ENCODE data around the gene NPC1L1.
A peak's percentile ranks its signal among the peaks of the same experiment; 100 is the strongest.
"Not testable (repeated sequence)": the region's sequence is repeated elsewhere in the genome, so short reads cannot be mapped to it uniquely, and the experiment has no call there.

The NPC1L1 gene

DNA sequence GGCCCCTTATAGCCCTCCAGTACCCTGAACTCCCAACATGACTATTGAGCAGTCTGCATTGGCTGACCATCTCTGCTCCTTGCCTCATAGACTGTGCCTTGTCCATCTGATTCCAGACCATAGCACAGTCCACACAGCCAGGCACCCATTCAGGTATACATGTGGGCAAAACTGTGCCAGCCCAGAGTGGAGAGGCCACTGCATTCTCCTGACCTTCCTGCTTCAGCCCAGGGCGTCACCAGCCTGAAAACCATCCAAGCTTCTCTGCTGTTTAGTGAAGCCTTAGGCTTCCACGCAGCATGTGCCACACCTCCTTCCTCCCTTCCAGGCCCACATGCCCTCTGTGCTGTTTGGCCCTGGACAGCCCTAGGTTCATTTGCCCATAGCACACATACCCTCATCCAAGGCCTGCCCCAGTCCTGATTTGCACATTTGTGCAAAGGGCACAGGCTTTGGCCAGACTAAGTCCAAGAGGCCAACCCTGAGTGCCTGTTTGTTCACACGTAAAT, 22.1 kb upstream of the NPC1L1 start:
- Histone ChIP-seq H3K4me3 (ENCODE audit: low read length) (no peak overlapping the region), H3K9ac (ENCODE audit: low read length) (no peak overlapping the region), H3K27me3 (replicated peaks; ENCODE audit: control insufficient read depth, insufficient read depth, low read length) (no peaks in the 10 kb centered on the region), H3K36me3 (ENCODE audit: control insufficient read depth, insufficient read depth, low read length, severe bottlenecking) (peaks cover 39% of the 10 kb centered on the region), H3K9me3 (ENCODE audit: control insufficient read depth, low read length) (no peaks in the 10 kb centered on the region), H3K4me1 (ENCODE audit: control insufficient read depth, insufficient read depth, low read length) (peaks cover 15% of the 10 kb centered on the region)
- DNase-seq (ENCODE audit: low read depth), result no peak

DNA sequence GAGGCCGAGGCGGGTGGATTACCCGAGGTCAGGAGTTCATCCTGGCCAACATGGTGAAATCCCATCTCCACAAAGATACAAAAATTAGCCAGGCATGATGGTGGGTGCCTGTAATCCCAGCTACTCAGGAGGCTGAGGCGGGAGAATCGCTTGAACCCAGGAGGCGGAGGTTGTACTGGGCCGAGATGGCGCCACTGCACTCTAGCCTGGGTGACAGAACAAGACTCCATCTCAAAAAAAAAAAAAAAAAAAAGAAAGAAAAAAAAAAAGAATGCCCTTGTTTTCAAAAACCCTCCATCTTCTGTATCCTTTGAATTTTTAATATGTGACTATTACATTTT, 21.5 kb upstream of the NPC1L1 start:
- H3K9me3 ChIP-seq (ENCODE audit: control insufficient read depth, low read length); H3K27me3 ChIP-seq (replicated peaks; ENCODE audit: control insufficient read depth, insufficient read depth, low read length); H3K4me3 ChIP-seq (ENCODE audit: low read length); H3K9ac ChIP-seq (ENCODE audit: low read length); DNase-seq (ENCODE audit: low read depth): not testable (repeated sequence)
- Histone ChIP-seq H3K36me3 (ENCODE audit: control insufficient read depth, insufficient read depth, low read length, severe bottlenecking) (peaks cover 33% of the 10 kb centered on the region), H3K4me1 (ENCODE audit: control insufficient read depth, insufficient read depth, low read length) (peaks cover 15% of the 10 kb centered on the region)

DNA sequence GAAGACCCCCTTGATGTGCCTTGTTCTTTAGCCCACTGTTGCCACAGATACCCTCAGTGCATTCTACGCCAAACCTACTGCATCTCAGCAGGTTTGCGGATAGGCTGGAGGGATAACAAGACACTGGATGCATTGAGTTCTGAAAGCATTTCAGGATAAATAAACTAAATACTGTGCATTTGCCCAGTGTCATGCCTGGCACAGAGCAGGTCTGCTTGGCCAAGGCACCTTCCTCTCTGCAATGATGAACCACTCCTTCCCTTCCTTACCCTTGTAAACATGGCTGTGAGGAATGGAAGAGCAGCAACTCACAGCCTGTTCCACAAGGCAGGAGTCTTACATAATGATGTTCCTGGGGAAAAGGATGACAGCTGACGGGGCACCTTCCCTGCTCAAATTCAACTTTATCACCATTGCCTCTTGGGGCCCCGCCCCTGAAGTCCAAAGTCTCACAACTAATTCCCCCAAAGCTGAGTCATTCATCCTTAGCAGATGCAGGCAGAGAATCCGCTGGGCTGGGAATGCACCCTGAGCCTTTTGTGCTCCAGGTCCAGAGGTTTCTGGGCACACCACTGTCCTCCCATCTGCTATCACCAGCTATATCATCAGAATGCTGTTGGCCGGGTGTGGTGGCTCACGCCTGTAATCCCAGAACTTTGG, 21.0 kb upstream of the NPC1L1 start:
- no peaks in the 10 kb centered on the region for H3K27me3 ChIP-seq (replicated peaks; ENCODE audit: control insufficient read depth, insufficient read depth, low read length)
- H3K9ac ChIP-seq (ENCODE audit: low read length), result no peak overlapping the region
- peaks cover 28% of the 10 kb centered on the region for H3K36me3 ChIP-seq (ENCODE audit: control insufficient read depth, insufficient read depth, low read length, severe bottlenecking)
- H3K4me3 ChIP-seq (ENCODE audit: low read length), result no peak overlapping the region
- H3K9me3 ChIP-seq (ENCODE audit: control insufficient read depth, low read length), result no peaks in the 10 kb centered on the region
- peak; percentile 60 for DNase-seq (ENCODE audit: low read depth)
- peaks cover 15% of the 10 kb centered on the region for H3K4me1 ChIP-seq (ENCODE audit: control insufficient read depth, insufficient read depth, low read length)

DNA sequence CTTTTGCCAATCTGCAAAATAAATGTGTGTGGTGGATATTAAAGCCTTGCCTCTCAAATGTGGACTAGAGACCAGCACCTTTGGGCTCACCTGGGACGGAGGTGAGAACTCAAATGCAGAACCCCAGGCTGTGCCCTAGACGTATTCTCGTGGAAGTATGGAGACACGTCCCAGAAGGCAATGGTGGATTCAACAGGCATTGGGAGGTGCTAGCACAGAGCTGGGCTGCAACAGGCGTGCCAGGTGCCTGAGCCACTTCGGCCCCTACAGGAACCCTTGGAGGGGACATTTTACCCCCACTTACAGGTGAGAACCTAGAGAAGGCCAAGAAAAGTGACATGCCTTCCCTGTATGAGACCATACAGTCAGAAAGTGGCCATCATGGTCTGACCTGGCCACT, 20.4 kb upstream of the NPC1L1 start:
- peaks cover 15% of the 10 kb centered on the region for H3K4me1 ChIP-seq (ENCODE audit: control insufficient read depth, insufficient read depth, low read length)
- H3K36me3 ChIP-seq (ENCODE audit: control insufficient read depth, insufficient read depth, low read length, severe bottlenecking), result peaks cover 22% of the 10 kb centered on the region
- no peaks in the 10 kb centered on the region for H3K27me3 ChIP-seq (replicated peaks; ENCODE audit: control insufficient read depth, insufficient read depth, low read length)
- no peak overlapping the region for H3K4me3 ChIP-seq (ENCODE audit: low read length)
- DNase-seq (ENCODE audit: low read depth), result no peak
- H3K9ac ChIP-seq (ENCODE audit: low read length), result no peak overlapping the region
- H3K9me3 ChIP-seq (ENCODE audit: control insufficient read depth, low read length), result no peaks in the 10 kb centered on the region

DNA sequence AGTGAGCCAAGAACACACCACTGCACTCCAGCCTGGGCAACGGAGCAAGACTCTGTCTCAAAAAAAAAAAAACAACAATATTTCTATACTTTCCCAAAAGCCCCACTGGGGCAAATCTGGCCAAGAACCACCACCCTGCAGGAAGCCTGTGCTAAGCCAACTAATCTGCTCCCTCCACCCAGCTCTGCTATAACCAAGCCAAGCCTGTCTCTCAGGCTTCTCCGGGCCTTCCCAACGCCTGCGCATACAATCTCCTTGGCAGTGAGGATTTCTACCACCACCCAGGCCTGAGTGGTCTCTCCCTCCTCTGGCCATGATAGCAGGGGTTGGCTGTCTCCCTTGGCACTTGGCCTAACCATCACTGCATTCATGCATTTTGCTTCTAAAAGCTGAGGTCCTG, 18.4 kb upstream of the NPC1L1 start:
- Histone ChIP-seq H3K27me3 (replicated peaks; ENCODE audit: control insufficient read depth, insufficient read depth, low read length) (no peaks in the 10 kb centered on the region), H3K36me3 (ENCODE audit: control insufficient read depth, insufficient read depth, low read length, severe bottlenecking) (peaks cover 5% of the 10 kb centered on the region), H3K9me3 (ENCODE audit: control insufficient read depth, low read length) (no peaks in the 10 kb centered on the region), H3K4me1 (ENCODE audit: control insufficient read depth, insufficient read depth, low read length) (peaks cover 15% of the 10 kb centered on the region), H3K4me3 (ENCODE audit: low read length) (no peak overlapping the region), H3K9ac (ENCODE audit: low read length) (no peak overlapping the region)
- DNase-seq (ENCODE audit: low read depth), result no peak

DNA sequence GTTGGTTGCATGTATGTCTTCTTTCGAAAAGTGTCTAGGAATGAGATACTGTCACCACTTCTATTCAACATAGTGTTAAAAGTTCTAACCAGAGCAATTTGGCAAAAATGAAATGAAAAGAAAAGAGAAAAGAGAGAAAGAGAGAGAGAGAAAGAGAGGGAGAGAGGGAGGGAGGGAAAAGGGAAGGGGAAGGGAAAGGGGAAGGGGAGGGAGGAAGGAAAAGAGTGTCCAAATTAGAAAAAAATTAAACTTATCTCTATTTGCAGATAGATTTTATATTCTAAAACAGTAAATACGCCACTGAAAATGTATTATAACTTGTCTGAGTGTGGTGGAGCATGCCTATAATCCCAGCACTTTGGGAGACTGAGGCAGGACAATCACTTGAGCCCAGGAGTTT, 16.4 kb upstream of the NPC1L1 start:
- no peaks in the 10 kb centered on the region for H3K9me3 ChIP-seq (ENCODE audit: control insufficient read depth, low read length)
- H3K4me1 ChIP-seq (ENCODE audit: control insufficient read depth, insufficient read depth, low read length), result peaks cover 8% of the 10 kb centered on the region
- no peaks in the 10 kb centered on the region for H3K36me3 ChIP-seq (ENCODE audit: control insufficient read depth, insufficient read depth, low read length, severe bottlenecking)
- no peak for DNase-seq (ENCODE audit: low read depth)
- no peak overlapping the region for H3K4me3 ChIP-seq (ENCODE audit: low read length)
- no peaks in the 10 kb centered on the region for H3K27me3 ChIP-seq (replicated peaks; ENCODE audit: control insufficient read depth, insufficient read depth, low read length)
- H3K9ac ChIP-seq (ENCODE audit: low read length), result no peak overlapping the region

DNA sequence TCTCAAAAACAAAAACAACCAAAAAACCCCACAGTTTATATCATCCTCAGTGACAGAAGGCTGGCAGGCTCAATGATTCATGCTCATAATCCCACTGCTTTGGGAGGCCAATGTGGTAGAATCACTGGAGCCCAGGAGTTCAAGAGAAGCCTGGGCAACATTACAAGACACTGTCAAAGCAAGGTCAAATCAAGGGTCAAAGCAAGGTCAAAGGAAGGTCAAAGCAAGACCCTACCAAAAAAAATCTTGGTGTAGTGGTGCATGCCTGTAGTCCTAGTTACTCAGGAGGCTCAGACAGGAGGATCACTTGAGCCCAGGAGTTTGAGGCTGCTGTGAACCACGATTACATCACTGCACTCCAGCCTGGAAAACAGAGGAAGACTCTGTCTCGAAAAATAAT, 14.2 kb upstream of the NPC1L1 start:
- DNase-seq (ENCODE audit: low read depth), result no peak
- no peak overlapping the region for H3K9ac ChIP-seq (ENCODE audit: low read length)

DNA sequence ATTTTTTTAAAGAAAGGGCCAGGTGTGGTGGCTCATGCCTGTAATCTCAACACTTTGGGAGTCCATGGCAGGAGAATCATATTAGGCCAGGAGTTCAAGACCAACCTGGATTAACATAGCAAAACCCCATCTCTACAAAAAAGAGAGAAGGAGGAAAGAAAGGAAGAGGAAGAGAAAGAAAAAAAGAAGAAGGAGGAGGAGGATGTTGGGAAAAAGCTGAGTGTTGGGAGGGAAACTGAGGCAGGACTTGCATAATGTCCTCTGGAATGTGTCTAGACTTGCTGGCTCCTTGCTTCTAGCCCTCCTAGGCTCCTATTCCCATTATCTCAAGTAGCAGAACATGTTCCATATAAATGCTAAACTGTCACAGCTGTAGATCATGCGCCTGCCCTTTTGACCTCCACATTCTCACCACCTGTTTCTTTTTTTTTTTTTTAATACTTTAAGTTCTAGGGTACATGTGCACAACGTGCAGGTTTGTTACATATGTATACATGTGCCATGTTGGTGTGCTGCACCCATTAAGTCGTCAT, 11.4 kb upstream of the NPC1L1 start:
- not testable (repeated sequence) for H3K9ac ChIP-seq (ENCODE audit: low read length); H3K4me1 ChIP-seq (ENCODE audit: control insufficient read depth, insufficient read depth, low read length); DNase-seq (ENCODE audit: low read depth); H3K4me3 ChIP-seq (ENCODE audit: low read length); H3K36me3 ChIP-seq (ENCODE audit: control insufficient read depth, insufficient read depth, low read length, severe bottlenecking); H3K27me3 ChIP-seq (replicated peaks; ENCODE audit: control insufficient read depth, insufficient read depth, low read length); H3K9me3 ChIP-seq (ENCODE audit: control insufficient read depth, low read length)

More for the DNA sequence above, 14.2 kb upstream of the NPC1L1 start:
- Histone ChIP-seq H3K36me3 (ENCODE audit: control insufficient read depth, insufficient read depth, low read length, severe bottlenecking) (no peaks in the 10 kb centered on the region), H3K9me3 (ENCODE audit: control insufficient read depth, low read length) (no peaks in the 10 kb centered on the region), H3K4me3 (ENCODE audit: low read length) (no peak overlapping the region), H3K4me1 (ENCODE audit: control insufficient read depth, insufficient read depth, low read length) (no peaks in the 10 kb centered on the region), H3K27me3 (replicated peaks; ENCODE audit: control insufficient read depth, insufficient read depth, low read length) (no peaks in the 10 kb centered on the region)

DNA sequence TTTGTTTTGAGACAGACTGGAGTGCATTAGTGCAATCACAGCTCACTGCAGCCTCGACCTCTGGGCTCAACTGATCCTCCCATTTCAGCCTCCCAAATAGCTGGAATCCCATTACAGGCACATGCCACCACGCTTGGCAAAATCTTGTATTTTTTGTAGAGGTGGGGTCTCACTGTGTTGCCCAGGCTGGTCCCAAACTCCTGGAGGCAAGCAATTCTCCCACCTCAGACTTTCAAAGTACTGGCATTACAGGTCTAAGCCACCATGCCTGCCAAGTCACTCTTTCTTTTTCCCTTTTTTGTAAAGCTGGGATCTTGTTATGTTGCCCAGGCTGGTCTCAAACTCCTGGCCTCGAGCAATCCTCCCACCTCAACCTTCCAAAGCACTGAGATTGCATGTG, 8.3 kb upstream of the NPC1L1 start:
- Histone ChIP-seq H3K36me3 (ENCODE audit: control insufficient read depth, insufficient read depth, low read length, severe bottlenecking) (no peaks in the 10 kb centered on the region), H3K27me3 (replicated peaks; ENCODE audit: control insufficient read depth, insufficient read depth, low read length) (no peaks in the 10 kb centered on the region), H3K4me1 (ENCODE audit: control insufficient read depth, insufficient read depth, low read length) (no peaks in the 10 kb centered on the region), H3K4me3 (ENCODE audit: low read length) (no peak overlapping the region), H3K9ac (ENCODE audit: low read length) (no peak overlapping the region), H3K9me3 (ENCODE audit: control insufficient read depth, low read length) (no peaks in the 10 kb centered on the region)
- DNase-seq (ENCODE audit: low read depth), result no peak

DNA sequence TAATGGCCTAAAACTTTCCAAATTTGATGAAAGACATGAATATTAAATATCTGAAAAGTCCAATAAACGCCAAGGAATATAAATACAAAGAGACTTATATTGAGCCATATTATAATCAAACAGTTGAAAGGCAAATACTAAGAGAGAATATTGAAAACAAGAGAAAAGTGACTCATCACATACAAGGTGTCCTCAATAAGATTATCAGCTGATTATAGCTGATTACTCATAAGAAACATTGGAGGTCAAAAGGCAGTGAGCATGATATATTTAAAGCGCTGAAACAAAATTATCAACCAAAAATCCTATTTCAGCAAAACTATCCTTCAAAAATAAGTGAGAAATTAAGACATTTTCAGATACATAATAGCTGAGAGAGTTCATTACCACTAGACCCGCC, 7.8 kb upstream of the NPC1L1 start:
- H3K27me3 ChIP-seq (replicated peaks; ENCODE audit: control insufficient read depth, insufficient read depth, low read length), result no peaks in the 10 kb centered on the region
- no peak for DNase-seq (ENCODE audit: low read depth)
- no peak overlapping the region for H3K4me3 ChIP-seq (ENCODE audit: low read length)
- H3K4me1 ChIP-seq (ENCODE audit: control insufficient read depth, insufficient read depth, low read length), result no peaks in the 10 kb centered on the region
- no peaks in the 10 kb centered on the region for H3K36me3 ChIP-seq (ENCODE audit: control insufficient read depth, insufficient read depth, low read length, severe bottlenecking)
- no peak overlapping the region for H3K9ac ChIP-seq (ENCODE audit: low read length)
- H3K9me3 ChIP-seq (ENCODE audit: control insufficient read depth, low read length), result no peaks in the 10 kb centered on the region

DNA sequence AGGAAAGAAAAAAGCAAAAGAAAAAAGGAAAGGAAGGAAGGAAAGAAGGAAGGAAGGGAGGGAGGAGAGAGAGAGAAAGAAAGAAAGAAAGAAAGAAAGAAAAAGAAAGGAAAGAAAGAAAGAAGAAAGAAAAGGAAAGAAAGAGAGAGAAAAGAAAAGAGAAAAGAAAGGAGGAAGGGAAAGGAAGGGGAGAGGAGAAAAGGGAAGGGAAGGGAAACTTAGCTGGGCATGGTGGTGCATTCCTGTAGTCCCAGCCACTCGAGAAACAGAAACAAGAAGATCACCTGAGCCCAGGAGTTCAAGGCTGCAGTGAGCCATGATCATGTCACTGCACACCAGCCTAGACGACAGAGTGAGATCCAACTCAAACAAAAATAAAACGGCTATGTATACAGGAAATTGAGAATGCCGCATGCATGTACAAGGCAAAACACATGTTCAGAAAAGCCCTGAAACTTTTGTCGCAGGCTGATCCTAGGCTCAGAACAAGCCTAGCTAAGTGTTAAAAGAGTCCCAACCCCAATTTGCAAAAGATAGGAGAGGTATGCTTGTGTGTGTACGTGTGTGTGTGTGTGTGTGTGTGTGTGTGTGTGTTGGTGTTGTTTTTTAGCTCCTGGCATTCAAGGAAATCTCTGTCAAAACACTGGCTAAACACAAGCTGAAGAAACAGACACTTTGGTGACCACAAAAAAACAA, 6.6 kb upstream of the NPC1L1 start:
- no peak overlapping the region for H3K9ac ChIP-seq (ENCODE audit: low read length)
- no peaks in the 10 kb centered on the region for H3K27me3 ChIP-seq (replicated peaks; ENCODE audit: control insufficient read depth, insufficient read depth, low read length)
- DNase-seq (ENCODE audit: low read depth), result no peak
- H3K9me3 ChIP-seq (ENCODE audit: control insufficient read depth, low read length), result no peaks in the 10 kb centered on the region
- H3K36me3 ChIP-seq (ENCODE audit: control insufficient read depth, insufficient read depth, low read length, severe bottlenecking), result no peaks in the 10 kb centered on the region
- H3K4me1 ChIP-seq (ENCODE audit: control insufficient read depth, insufficient read depth, low read length), result peaks cover 6% of the 10 kb centered on the region
- no peak overlapping the region for H3K4me3 ChIP-seq (ENCODE audit: low read length)

Data from adipocyte (in vitro differentiated cells).